Measurements from ENCODE around the gene IGFN1. TPM values are rescaled to one million over a fixed set of nuclear protein-coding genes. Genes with fewer than 3 reads are reported as not detected.

IGFN1 gene
- total RNA-seq, 4 donors from 2014 or later: not detected

DNA sequence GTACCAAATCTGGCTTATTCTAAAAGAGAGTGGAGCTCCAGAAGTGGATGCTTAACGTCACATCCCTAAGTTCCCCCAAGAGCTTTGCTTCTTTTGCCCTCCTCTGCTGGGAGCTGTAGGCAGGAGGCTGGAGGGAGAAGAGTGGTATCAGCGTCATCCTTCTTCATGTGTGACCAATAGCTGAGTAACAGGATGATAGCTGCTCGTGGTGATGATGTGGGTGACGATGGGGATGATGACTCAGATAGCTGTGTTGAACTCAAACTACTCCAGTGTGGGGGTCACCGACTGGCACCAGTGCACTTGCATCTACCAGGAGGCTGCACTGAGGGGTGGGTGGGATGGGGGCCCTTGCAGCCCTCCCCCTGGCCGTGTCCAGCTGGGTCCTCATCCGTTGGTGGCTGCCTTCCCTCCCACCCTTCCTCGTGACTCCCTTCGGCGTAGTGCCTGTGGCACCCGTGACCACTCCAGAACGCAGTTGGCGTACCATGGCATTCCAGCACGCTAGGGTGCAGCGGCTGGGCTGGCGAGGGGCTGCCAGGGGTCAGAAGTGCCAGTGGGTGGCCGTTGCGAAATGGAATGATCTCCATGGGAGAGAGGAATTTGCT is 1.1 kb downstream of the IGFN1 start:
- peaks cover 0 to 66% (median 0%) of the 10 kb centered on the region in 4 donors for H3K27me3 ChIP-seq
- no peak for DNase-seq
- H3K36me3 ChIP-seq: no peaks in the 10 kb centered on the region
- no peak overlapping the region for H3K27ac ChIP-seq
- WGBS, 2 donors: 53 to 69% methylated on average over 9 to 16 of the region's 18 CpGs
- H3K4me1 ChIP-seq: no peaks in the 10 kb centered on the region
- no peaks in the 10 kb centered on the region for H3K9me3 ChIP-seq
- intact Hi-C loops (cut with DNase I): no loop called here
- no peak for TF ChIP-seq CTCF (IDR thresholded peaks at IDR 0.05)
- no peak for TF ChIP-seq POLR2A (IDR thresholded peaks at IDR 0.05)
- H3K4me3 ChIP-seq: no peak overlapping the region

DNA sequence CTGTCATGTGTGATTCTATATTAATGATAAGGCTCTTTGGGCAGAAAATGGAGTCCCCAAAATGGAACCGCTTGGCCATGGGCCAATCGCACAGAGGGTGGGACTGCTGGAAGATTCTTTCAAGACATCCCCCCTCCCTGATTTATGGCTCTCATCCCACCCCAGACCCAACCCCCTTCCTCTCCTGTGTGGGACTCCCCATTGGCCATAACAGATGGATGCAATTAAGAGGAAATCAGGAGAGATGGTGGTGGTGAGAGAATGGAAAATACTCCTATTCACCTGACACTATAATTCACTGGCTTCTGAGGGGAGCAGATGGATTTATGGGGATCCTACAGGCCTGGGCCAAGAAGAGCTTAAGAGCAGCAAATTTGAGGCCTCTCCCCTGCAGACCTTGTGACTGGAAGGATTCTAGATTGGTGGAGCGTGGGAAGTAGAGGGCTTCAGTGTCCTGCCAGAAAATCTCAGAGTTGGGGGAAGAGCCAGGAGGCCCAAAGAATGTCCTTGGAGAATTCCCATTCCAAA is 1.7 kb downstream of the IGFN1 start:
- intact Hi-C loops (cut with DNase I): no loop called here
- no peak overlapping the region for H3K27ac ChIP-seq
- 85 to 86% methylated on average over 3 of the region's 3 CpGs for WGBS, 2 donors
- H3K36me3 ChIP-seq: no peaks in the 10 kb centered on the region
- no peaks in the 10 kb centered on the region for H3K9me3 ChIP-seq
- no peak for DNase-seq
- no peaks in the 10 kb centered on the region for H3K4me1 ChIP-seq
- peaks cover 0 to 66% (median 0%) of the 10 kb centered on the region in 4 donors for H3K27me3 ChIP-seq
- no peak for TF ChIP-seq CTCF (IDR thresholded peaks at IDR 0.05)
- no peak for TF ChIP-seq POLR2A (IDR thresholded peaks at IDR 0.05)
- H3K4me3 ChIP-seq: no peak overlapping the region

- Histone ChIP-seq H3K36me3 (no peaks in the 10 kb centered on the region), H3K4me3 (no peak overlapping the region), H3K27me3 (peaks cover 0 to 51% (median 0%) of the 10 kb centered on the region in 4 donors), H3K27ac (no peak overlapping the region), H3K9me3 (no peaks in the 10 kb centered on the region), H3K4me1 (no peaks in the 10 kb centered on the region)
- TF ChIP-seq CTCF (IDR thresholded peaks at IDR 0.05) (no peak), POLR2A (IDR thresholded peaks at IDR 0.05) (no peak)
- no peak for DNase-seq
- 60% methylated on average over 3 of the region's 6 CpGs; no CpG with 5 or more reads in 1 of the 2 donors for WGBS, 2 donors
- intact Hi-C loops (cut with DNase I): no loop called here
These were observed 3.4 kb downstream of the IGFN1 start for GRCh38 chr1:201194046-201194445.

GRCh38 chr1:201198598-201198997 is 8.0 kb downstream of the IGFN1 start:
- Histone ChIP-seq H3K36me3 (no peaks in the 10 kb centered on the region), H3K4me3 (no peak overlapping the region), H3K4me1 (no peaks in the 10 kb centered on the region), H3K27me3 (peaks cover 0 to 16% (median 0%) of the 10 kb centered on the region in 4 donors), H3K27ac (no peak overlapping the region), H3K9me3 (no peaks in the 10 kb centered on the region)
- intact Hi-C loops (cut with DNase I): no loop called here
- TF ChIP-seq CTCF (IDR thresholded peaks at IDR 0.05): no peak
- 81 to 93% methylated on average over 2 of the region's 3 CpGs for WGBS, 2 donors
- no peak for DNase-seq

GRCh38 chr1:201205036-201205435 is 14.4 kb downstream of the IGFN1 start:
- 77 to 96% methylated on average over 3 to 4 of the region's 13 CpGs for WGBS, 2 donors
- Histone ChIP-seq H3K9me3 (no peaks in the 10 kb centered on the region), H3K27ac (no peak overlapping the region), H3K27me3 (peaks cover 0 to 30% (median 0%) of the 10 kb centered on the region in 4 donors), H3K4me3 (no peak overlapping the region), H3K36me3 (no peaks in the 10 kb centered on the region), H3K4me1 (no peaks in the 10 kb centered on the region)
- intact Hi-C loops (cut with DNase I): no loop called here
- no peak for DNase-seq
- TF ChIP-seq CTCF (IDR thresholded peaks at IDR 0.05): no peak
- TF ChIP-seq POLR2A (IDR thresholded peaks at IDR 0.05): no peak

Measured in esophagus squamous epithelium (tissue), 5 donors.